CD14-positive monocyte (primary cell): ENCODE results near the gene SDF4. TPM values are rescaled to one million over a fixed set of nuclear protein-coding genes. Genes with fewer than 3 reads are reported as not detected.
A peak's percentile ranks its signal among the peaks of the same experiment; 100 is the strongest.

ENCODE experiments used
- DNase-seq, 3 donors: peaks; one replicate each; pipeline ENCODE4 v3.0.0-alpha.2; 2011 to 2022
- H2AFZ ChIP-seq: 2 replicates; pipeline ENCODE4 v1.6.0; 2012; ENCODE audit warnings: mild to moderate bottlenecking, low read depth, low read length, inconsistent platforms; ENCODE audit not compliant: insufficient read depth, poor library complexity, severe bottlenecking
- H3K27ac ChIP-seq, 2 donors: 1 replicate in 1 of 2; 2 replicates in 1 of 2; pipeline ENCODE4 v1.5.1; 2012 to 2013; ENCODE audit warnings: low read length in 2 of 2, control low read depth in 1 of 2, inconsistent platforms in 1 of 2, low read depth in 1 of 2, mild to moderate bottlenecking in 1 of 2
- H3K27me3 ChIP-seq, 2 donors: one replicate each; pipeline versions ENCODE4 v1.6.0 to v1.6.1; 2011 to 2013; ENCODE audit warnings: low read length in 2 of 2; ENCODE audit not compliant: control insufficient read depth in 2 of 2, insufficient read depth in 2 of 2
- H3K36me3 ChIP-seq, 2 donors: replicated peaks in 1 of 2; 1 replicate in 1 of 2; 2 replicates in 1 of 2; pipeline versions ENCODE4 v1.5.1 to v1.6.1; 2012 to 2013; ENCODE audit warnings: low read length in 2 of 2, control low read depth in 1 of 2, inconsistent platforms in 1 of 2, mild to moderate bottlenecking in 1 of 2; ENCODE audit not compliant: insufficient read depth in 2 of 2, control insufficient read depth in 1 of 2
- H3K4me1 ChIP-seq, 2 donors: 1 replicate in 1 of 2; 2 replicates in 1 of 2; pipeline versions ENCODE4 v1.5.1 to v1.6.1; 2012 to 2013; ENCODE audit warnings: low read length in 2 of 2, control low read depth in 1 of 2, inconsistent platforms in 1 of 2, mild to moderate bottlenecking in 1 of 2, moderate library complexity in 1 of 2; ENCODE audit not compliant: insufficient read depth in 2 of 2, control insufficient read depth in 1 of 2
- H3K4me2 ChIP-seq: replicated peaks from 2 replicates; pipeline ENCODE3; 2012; ENCODE audit warnings: low read length, moderate library complexity, mild to moderate bottlenecking; ENCODE audit not compliant: poor library complexity, severe bottlenecking; ENCODE audit errors: extremely low read depth
- H3K4me3 ChIP-seq, 3 experiments: fragments of 200-600 bp in 1 of 3; sonication (generic) in 1 of 3; replicated peaks in 1 of 3; 1 replicate in 2 of 3; 2 replicates in 1 of 3; pipeline ENCODE4 v1.5.1; 2011 to 2013; ENCODE audit warnings: low read length in 3 of 3, mild to moderate bottlenecking in 3 of 3, control low read depth in 2 of 3, low read depth in 2 of 3, inconsistent platforms in 1 of 3, moderate library complexity in 1 of 3
- H3K79me2 ChIP-seq: 2 replicates; pipeline ENCODE4 v1.6.0; 2012; ENCODE audit warnings: mild to moderate bottlenecking, control low read depth, inconsistent platforms, low read length, moderate library complexity; ENCODE audit not compliant: insufficient read depth
- H3K9ac ChIP-seq: 2 replicates; pipeline ENCODE4 v1.6.0; 2017; ENCODE audit warnings: low read length, mild to moderate bottlenecking; ENCODE audit not compliant: insufficient read depth, poor library complexity, severe bottlenecking
- H3K9me3 ChIP-seq, 2 donors: replicated peaks in 1 of 2; 1 replicate in 1 of 2; 2 replicates in 1 of 2; pipeline versions ENCODE4 v1.5.1 to v1.6.1; 2012 to 2013; ENCODE audit warnings: low read length in 2 of 2, control low read depth in 1 of 2; ENCODE audit not compliant: control insufficient read depth in 1 of 2, insufficient read depth in 1 of 2
- H4K20me1 ChIP-seq: 2 replicates; pipeline ENCODE4 v1.6.0; 2012; ENCODE audit warnings: mild to moderate bottlenecking, low read length, control low read depth, moderate library complexity; ENCODE audit not compliant: insufficient read depth
- H3K27ac Mint-ChIP-seq, 7 donors: one replicate each; pipeline ENCODE4 v1.8.0; 2020; ENCODE audit warnings: mild to moderate bottlenecking in 7 of 7, mixed read lengths in 7 of 7, moderate library complexity in 6 of 7, inconsistent platforms in 2 of 7
- H3K27me3 Mint-ChIP-seq, 3 donors: one replicate each; pipeline ENCODE4 v1.8.0; 2021 to 2022; ENCODE audit warnings: low read depth in 3 of 3, mild to moderate bottlenecking in 3 of 3, mixed read lengths in 3 of 3, moderate library complexity in 3 of 3, inconsistent platforms in 1 of 3
- H3K36me3 Mint-ChIP-seq, 2 donors: one replicate each; pipeline ENCODE4 v1.8.0; 2020; ENCODE audit warnings: mixed read lengths in 2 of 2, inconsistent platforms in 1 of 2, mild to moderate bottlenecking in 1 of 2
- H3K4me1 Mint-ChIP-seq: one replicate; pipeline ENCODE4 v1.8.0; 2020; ENCODE audit warnings: mild to moderate bottlenecking, mixed read lengths
- H3K4me3 Mint-ChIP-seq, 2 donors: one replicate each; pipeline ENCODE4 v1.8.0; 2020; ENCODE audit warnings: mild to moderate bottlenecking in 2 of 2, mixed read lengths in 2 of 2, moderate library complexity in 1 of 2
- H3K9me3 Mint-ChIP-seq, 7 donors: one replicate each; pipeline ENCODE4 v1.8.0; 2020 to 2022; ENCODE audit warnings: mixed read lengths in 7 of 7, mild to moderate bottlenecking in 6 of 7, moderate library complexity in 6 of 7, inconsistent platforms in 2 of 7
- WGBS: methylation state at CpG from one replicate; pipeline ENCODE4 v1.1.5; 2013; ENCODE audit warnings: missing lambda C conversion rate; ENCODE audit not compliant: insufficient coverage; 5-methylcytosine and 5-hydroxymethylcytosine counted together
- intact Hi-C, 2 donors: fragments of 100-400 bp; cut with micrococcal nuclease; formaldehyde crosslinking; loops; one replicate each; pipeline versions ENCODE4 v1.15.0 to v1.15.1; 2023
- polyA plus RNA-seq, 3 donors: library from polyadenylated mRNA; depleted of rRNA in 1 of 3; unstranded in 2 of 3; stranded (reverse) in 1 of 3; fragments of 300-500 nt in 2 of 3; fragments of >200 nt in 1 of 3; fragmentation: Illumina TruSeq in 2 of 3; gene quantifications; 1 replicate in 2 of 3; 2 replicates in 1 of 3; pipeline ENCODE4 v1.2.3, GENCODE V29; 2012 to 2021
- TF ChIP-seq, protein P1 (sequence below): fragments of 200-600 bp; IDR thresholded peaks from one replicate; pipeline ENCODE4 v1.8.0; 2022; ENCODE audit warnings: antibody characterized with exemption, mild to moderate bottlenecking

Gene SDF4
- polyA plus RNA-seq, 3 donors: 81.7 to 98.9 (median 89.0) TPM

DNA sequence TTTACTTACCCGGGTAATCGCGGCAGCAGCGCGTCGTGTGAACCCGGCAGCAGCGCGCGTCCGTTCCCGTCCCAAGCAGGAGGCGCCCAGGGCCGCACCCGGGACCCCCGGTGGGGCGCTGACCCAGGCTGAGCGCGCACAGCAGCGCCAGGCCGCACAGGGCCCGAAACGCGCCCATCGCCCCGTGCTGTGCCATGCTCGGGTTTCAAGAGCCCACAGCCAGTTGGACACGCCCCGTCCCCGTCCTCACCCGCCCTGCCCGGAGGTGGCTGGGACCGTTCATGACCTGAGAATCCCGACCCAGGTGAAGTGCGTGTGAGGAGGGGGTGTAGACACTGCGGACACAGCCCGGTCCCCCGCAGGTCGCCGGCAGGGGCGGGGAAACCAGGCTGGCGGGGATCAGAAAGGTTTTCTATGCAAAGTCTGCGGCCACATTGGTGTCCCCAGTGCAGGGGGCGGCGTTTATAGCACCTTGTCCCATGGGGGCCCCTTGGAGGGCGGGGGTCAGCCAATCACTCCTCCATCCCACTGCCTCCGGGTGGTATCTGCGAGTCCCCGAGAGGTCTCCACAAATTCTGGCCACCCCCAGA, 25.3 kb downstream of the SDF4 start, which contains the start of gene TNFRSF18:
Gene TNFRSF18, minus strand, starts transcription at position 217 of the 590 bp plus-strand sequence. Its CDS starts 21 bp downstream, at position 196.
- Histone ChIP-seq H3K9ac (no peak within 1 kb of the TSS), H3K27me3 (peaks cover 7 to 48% of the 10 kb centered on the region in 2 donors), H3K27ac (no peak within 1 kb of the TSS), H3K4me1 (no peaks in the 10 kb centered on the region), H2AFZ (no peak within 1 kb of the TSS), H3K4me2 (no peak within 1 kb of the TSS), H3K36me3 (no peaks in the 10 kb centered on the region), H4K20me1 (no peaks in the 10 kb centered on the region), H3K79me2 (no peaks in the 10 kb centered on the region), H3K9me3 (no peaks in the 10 kb centered on the region), H3K4me3 (no peak within 1 kb of the TSS)
- Mint-ChIP-seq H3K27me3 (peaks cover 39 to 69% (median 48%) of the 10 kb centered on the region in 3 donors), H3K36me3 (peaks cover 0 to 1% of the 10 kb centered on the region in 2 donors), H3K4me3 (peak within 1 kb of the TSS in 1 of 2 donors; percentile 70), H3K4me1 (peaks cover 5% of the 10 kb centered on the region), H3K27ac (peak within 1 kb of the TSS in 1 of 7 donors; percentile 50), H3K9me3 (peaks cover 0 to 3% (median 2%) of the 10 kb centered on the region in 7 donors)
- TF ChIP-seq, protein P1, sequence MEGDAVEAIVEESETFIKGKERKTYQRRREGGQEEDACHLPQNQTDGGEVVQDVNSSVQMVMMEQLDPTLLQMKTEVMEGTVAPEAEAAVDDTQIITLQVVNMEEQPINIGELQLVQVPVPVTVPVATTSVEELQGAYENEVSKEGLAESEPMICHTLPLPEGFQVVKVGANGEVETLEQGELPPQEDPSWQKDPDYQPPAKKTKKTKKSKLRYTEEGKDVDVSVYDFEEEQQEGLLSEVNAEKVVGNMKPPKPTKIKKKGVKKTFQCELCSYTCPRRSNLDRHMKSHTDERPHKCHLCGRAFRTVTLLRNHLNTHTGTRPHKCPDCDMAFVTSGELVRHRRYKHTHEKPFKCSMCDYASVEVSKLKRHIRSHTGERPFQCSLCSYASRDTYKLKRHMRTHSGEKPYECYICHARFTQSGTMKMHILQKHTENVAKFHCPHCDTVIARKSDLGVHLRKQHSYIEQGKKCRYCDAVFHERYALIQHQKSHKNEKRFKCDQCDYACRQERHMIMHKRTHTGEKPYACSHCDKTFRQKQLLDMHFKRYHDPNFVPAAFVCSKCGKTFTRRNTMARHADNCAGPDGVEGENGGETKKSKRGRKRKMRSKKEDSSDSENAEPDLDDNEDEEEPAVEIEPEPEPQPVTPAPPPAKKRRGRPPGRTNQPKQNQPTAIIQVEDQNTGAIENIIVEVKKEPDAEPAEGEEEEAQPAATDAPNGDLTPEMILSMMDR: no peak
- intact Hi-C loops: no loop called here
- no peak for DNase-seq
- 7% methylated on average over 49 of the region's 49 CpGs for WGBS

DNA sequence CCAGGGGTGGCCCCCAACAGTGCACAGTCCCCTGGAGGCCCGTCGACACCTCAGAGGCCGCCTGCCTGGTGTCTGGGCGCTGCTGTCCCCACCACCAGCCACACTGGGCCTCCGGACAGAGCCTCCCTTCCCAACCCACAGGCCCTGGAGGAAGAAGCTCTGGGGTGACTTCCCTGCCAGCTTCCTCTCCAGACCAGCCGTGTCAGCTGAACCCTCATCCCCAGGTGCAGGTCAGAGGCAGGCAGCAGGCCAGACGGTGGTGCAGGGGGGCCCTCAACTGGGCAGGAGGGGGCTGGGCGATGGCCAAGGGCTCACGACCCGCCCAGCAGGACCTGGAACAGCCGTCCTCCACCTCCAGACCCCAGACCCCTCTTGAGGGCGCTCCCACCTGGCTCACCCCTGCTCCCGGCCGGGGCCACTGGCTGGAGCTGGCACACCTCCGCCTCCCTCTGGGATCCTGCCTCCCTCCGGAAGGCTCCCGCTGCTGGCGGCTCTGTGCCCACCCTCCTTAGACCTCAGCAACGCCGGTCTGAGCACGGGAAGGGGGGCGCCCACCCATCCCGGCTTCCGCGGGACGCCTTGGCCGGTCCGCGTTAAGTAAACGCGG, 25.9 kb downstream of the SDF4 start:
- Mint-ChIP-seq H3K4me3 (no peak overlapping the region), H3K27me3 (peaks cover 40 to 74% (median 46%) of the 10 kb centered on the region in 3 donors), H3K36me3 (peaks cover 0 to 1% of the 10 kb centered on the region in 2 donors), H3K4me1 (peaks cover 5% of the 10 kb centered on the region), H3K27ac (no peak overlapping the region), H3K9me3 (peaks cover 0 to 3% (median 2%) of the 10 kb centered on the region in 7 donors)
- no peaks in the 10 kb centered on the region for H3K36me3 ChIP-seq
- H3K9ac ChIP-seq: no peak overlapping the region
- no peak overlapping the region for H3K4me3 ChIP-seq
- H3K9me3 ChIP-seq: no peaks in the 10 kb centered on the region
- no peaks in the 10 kb centered on the region for H3K79me2 ChIP-seq
- no peak overlapping the region for H2AFZ ChIP-seq
- no peak overlapping the region for H3K27ac ChIP-seq
- no peak for DNase-seq
- no peaks in the 10 kb centered on the region for H3K4me1 ChIP-seq
- no peaks in the 10 kb centered on the region for H4K20me1 ChIP-seq
- TF ChIP-seq, protein P1: no peak
- 11% methylated on average over 30 of the region's 31 CpGs for WGBS
- H3K4me2 ChIP-seq: no peak overlapping the region
- intact Hi-C loops: no loop called here
- peaks cover 7 to 49% of the 10 kb centered on the region in 2 donors for H3K27me3 ChIP-seq
